ENCODE results near the gene EPC1. TPM values are rescaled to one million over a fixed set of nuclear protein-coding genes. Genes with fewer than 3 reads are reported as not detected.
"Not testable (repeated sequence)": the region's sequence is repeated elsewhere in the genome, so short reads cannot be mapped to it uniquely, and the experiment has no call there.

EPC1 gene
- total and polyA plus RNA-seq, 2 donors (not counting 1 experiment from before 2014, with no cell fraction given), result 22.7 to 28.1 TPM

GRCh38 chr10:32225976-32226375 is 121.0 kb downstream of the EPC1 start:
- no peak for TF ChIP-seq CTCF (conservative IDR thresholded peaks at IDR 0.05 in 1 of 2, IDR thresholded peaks at IDR 0.05 in 1 of 2; ENCODE audit: low read depth in 1 of 2, low read length in 2 of 2)
- TF ChIP-seq EZH2 (IDR thresholded peaks at IDR 0.05; ENCODE audit: low read length, missing control alignments), result no peak

GRCh38 chr10:32222376-32222775 is 124.6 kb downstream of the EPC1 start:
- H3K27ac ChIP-seq (ENCODE audit: insufficient read depth, low read length); H3K9ac ChIP-seq (ENCODE audit: insufficient read depth, low read length); H3K27me3 ChIP-seq (ENCODE audit: control insufficient read depth, insufficient read depth, low read length); H3K9me3 ChIP-seq (ENCODE audit: control insufficient read depth, insufficient read depth, low read depth, low read length); H3K4me1 ChIP-seq (ENCODE audit: control insufficient read depth, extremely low read depth, insufficient read depth, low read length); H2AFZ ChIP-seq (ENCODE audit: low read length); H3K4me3 ChIP-seq (replicated peaks in 1 of 4; ENCODE audit: control extremely low read depth in 1 of 4, insufficient read depth in 1 of 4, low read depth in 3 of 4, low read length in 4 of 4); H3K36me3 ChIP-seq (ENCODE audit: control insufficient read depth, insufficient read depth, low read length); H3K79me2 ChIP-seq (ENCODE audit: control insufficient read depth, insufficient read depth, low read length); H3K4me2 ChIP-seq (ENCODE audit: extremely low read depth, insufficient read depth, low read length); DNase-seq (ENCODE audit: low read depth in 2 of 2); H4K20me1 ChIP-seq (ENCODE audit: control insufficient read depth, extremely low read depth, insufficient read depth, low read length): not testable (repeated sequence)

More at GRCh38 chr10:32225976-32226375, 121.0 kb downstream of the EPC1 start:
- H2AFZ ChIP-seq (ENCODE audit: low read length), result no peak overlapping the region
- no peaks in the 10 kb centered on the region for H4K20me1 ChIP-seq (ENCODE audit: control insufficient read depth, extremely low read depth, insufficient read depth, low read length)
- H3K27ac ChIP-seq (ENCODE audit: insufficient read depth, low read length), result no peak overlapping the region
- no peaks in the 10 kb centered on the region for H3K4me1 ChIP-seq (ENCODE audit: control insufficient read depth, extremely low read depth, insufficient read depth, low read length)
- H3K79me2 ChIP-seq (ENCODE audit: control insufficient read depth, insufficient read depth, low read length), result no peaks in the 10 kb centered on the region
- no peak overlapping the region for H3K4me3 ChIP-seq (replicated peaks in 1 of 4; ENCODE audit: control extremely low read depth in 1 of 4, insufficient read depth in 1 of 4, low read depth in 3 of 4, low read length in 4 of 4)
- H3K4me2 ChIP-seq (ENCODE audit: extremely low read depth, insufficient read depth, low read length), result no peak overlapping the region
- H3K27me3 ChIP-seq (ENCODE audit: control insufficient read depth, insufficient read depth, low read length), result no peaks in the 10 kb centered on the region
- H3K9ac ChIP-seq (ENCODE audit: insufficient read depth, low read length), result no peak overlapping the region
- H3K36me3 ChIP-seq (ENCODE audit: control insufficient read depth, insufficient read depth, low read length), result no peaks in the 10 kb centered on the region
- H3K9me3 ChIP-seq (ENCODE audit: control insufficient read depth, insufficient read depth, low read depth, low read length), result no peaks in the 10 kb centered on the region
- no peak for DNase-seq (ENCODE audit: low read depth in 2 of 2)

GRCh38 chr10:32219156-32219555 is 127.8 kb downstream of the EPC1 start:
- H3K4me2 ChIP-seq (ENCODE audit: extremely low read depth, insufficient read depth, low read length); H3K36me3 ChIP-seq (ENCODE audit: control insufficient read depth, insufficient read depth, low read length); H3K9me3 ChIP-seq (ENCODE audit: control insufficient read depth, insufficient read depth, low read depth, low read length); H3K4me3 ChIP-seq (replicated peaks in 1 of 4; ENCODE audit: control extremely low read depth in 1 of 4, insufficient read depth in 1 of 4, low read depth in 3 of 4, low read length in 4 of 4); H4K20me1 ChIP-seq (ENCODE audit: control insufficient read depth, extremely low read depth, insufficient read depth, low read length); H2AFZ ChIP-seq (ENCODE audit: low read length); DNase-seq (ENCODE audit: low read depth in 2 of 2); H3K9ac ChIP-seq (ENCODE audit: insufficient read depth, low read length); H3K79me2 ChIP-seq (ENCODE audit: control insufficient read depth, insufficient read depth, low read length); H3K4me1 ChIP-seq (ENCODE audit: control insufficient read depth, extremely low read depth, insufficient read depth, low read length); H3K27me3 ChIP-seq (ENCODE audit: control insufficient read depth, insufficient read depth, low read length); H3K27ac ChIP-seq (ENCODE audit: insufficient read depth, low read length): not testable (repeated sequence)

- not testable (repeated sequence) for H4K20me1 ChIP-seq (ENCODE audit: control insufficient read depth, extremely low read depth, insufficient read depth, low read length); H2AFZ ChIP-seq (ENCODE audit: low read length); H3K79me2 ChIP-seq (ENCODE audit: control insufficient read depth, insufficient read depth, low read length); H3K27me3 ChIP-seq (ENCODE audit: control insufficient read depth, insufficient read depth, low read length); H3K4me2 ChIP-seq (ENCODE audit: extremely low read depth, insufficient read depth, low read length); H3K4me3 ChIP-seq (replicated peaks in 1 of 4; ENCODE audit: control extremely low read depth in 1 of 4, insufficient read depth in 1 of 4, low read depth in 3 of 4, low read length in 4 of 4); H3K36me3 ChIP-seq (ENCODE audit: control insufficient read depth, insufficient read depth, low read length); H3K9ac ChIP-seq (ENCODE audit: insufficient read depth, low read length); H3K9me3 ChIP-seq (ENCODE audit: control insufficient read depth, insufficient read depth, low read depth, low read length); H3K27ac ChIP-seq (ENCODE audit: insufficient read depth, low read length); H3K4me1 ChIP-seq (ENCODE audit: control insufficient read depth, extremely low read depth, insufficient read depth, low read length); DNase-seq (ENCODE audit: low read depth in 2 of 2)
These were observed 128.5 kb downstream of the EPC1 start for GRCh38 chr10:32218206-32219044.

Other genes starting within 250 kb of the EPC1 start
- 18.0 and 19.5 TPM in 2 replicates for gene CCDC7, start 99.0 kb upstream of the EPC1 start, total RNA-seq
- gene CCDC7, start 99.0 kb upstream of the EPC1 start, polyA plus RNA-seq, result 1.0 TPM in 2 replicates